G401.6 (cell line): Measurements from ENCODE around the gene CFAP97D2.
"Not testable (repeated sequence)": the region's sequence is repeated elsewhere in the genome, so short reads cannot be mapped to it uniquely, and the experiment has no call there.

Source experiments
- FAIRE-seq: peaks from 2 replicates; lab custom pipeline; 2012; peaks lifted over from hg19 to GRCh38; lab: Jason Lieb, UNC

Gene CFAP97D2

GRCh38 chr13:114143806-114144605 is 35.1 kb upstream of the CFAP97D2 start:
- FAIRE-seq: no peak

GRCh38 chr13:114144606-114145244 is 34.3 kb upstream of the CFAP97D2 start:
- no peak for FAIRE-seq

- no peak for FAIRE-seq
Measured at GRCh38 chr13:114145256-114145655, 33.8 kb upstream of the CFAP97D2 start.

GRCh38 chr13:114145722-114146121 is 33.3 kb upstream of the CFAP97D2 start:
- FAIRE-seq: no peak

GRCh38 chr13:114146173-114146572 is 32.9 kb upstream of the CFAP97D2 start:
- no peak for FAIRE-seq

GRCh38 chr13:114146629-114147028 is 32.4 kb upstream of the CFAP97D2 start:
- FAIRE-seq: no peak

- no peak for FAIRE-seq
Measured at GRCh38 chr13:114147803-114148520, 31.1 kb upstream of the CFAP97D2 start.

GRCh38 chr13:114148521-114148855 is 30.6 kb upstream of the CFAP97D2 start:
- no peak for FAIRE-seq

GRCh38 chr13:114148886-114149285 is 30.2 kb upstream of the CFAP97D2 start:
- FAIRE-seq: not testable (repeated sequence)

GRCh38 chr13:114149774-114150740 is 29.0 kb upstream of the CFAP97D2 start:
- no peak for FAIRE-seq

- no peak for FAIRE-seq
Measured at GRCh38 chr13:114151031-114151430, 28.0 kb upstream of the CFAP97D2 start.

GRCh38 chr13:114151565-114152284 is 27.3 kb upstream of the CFAP97D2 start:
- no peak for FAIRE-seq

- FAIRE-seq: no peak
Measured at GRCh38 chr13:114152285-114152645, 26.8 kb upstream of the CFAP97D2 start.

- no peak for FAIRE-seq
Measured at GRCh38 chr13:114152831-114153371, 26.2 kb upstream of the CFAP97D2 start.

- no peak for FAIRE-seq
Measured at GRCh38 chr13:114153485-114154080, 25.5 kb upstream of the CFAP97D2 start.

GRCh38 chr13:114154476-114154875 is 24.6 kb upstream of the CFAP97D2 start:
- no peak for FAIRE-seq

GRCh38 chr13:114155320-114155719 is 23.7 kb upstream of the CFAP97D2 start:
- no peak for FAIRE-seq

GRCh38 chr13:114155926-114156883 is 22.9 kb upstream of the CFAP97D2 start:
- no peak for FAIRE-seq

- FAIRE-seq: no peak
Measured at GRCh38 chr13:114157869-114158495, 21.1 kb upstream of the CFAP97D2 start.
